GM23338 (cell line): ENCODE measurements around the gene TSSC4. TPM values are rescaled to one million over a fixed set of nuclear protein-coding genes. Genes with fewer than 3 reads are reported as not detected.

Experiments used
- ATAC-seq: fragments of 200-7000 bp; cut with Tn5 transposase; 3 replicates; pipeline ENCODE4 v1.9.1; 2020
- DNase-seq: peaks from one replicate; pipeline ENCODE4 v3.0.0-alpha.2; 2015; ENCODE audit warnings: low spot score
- H2AFZ ChIP-seq: fragments of 200-600 bp; sonication (generic); 2 replicates; pipeline ENCODE4 v1.8.0; 2016; ENCODE audit warnings: antibody characterized with exemption, mild to moderate bottlenecking, moderate library complexity
- H3F3A ChIP-seq: fragments of 200-600 bp; sonication (generic); replicated peaks from 2 replicates; pipeline ENCODE4 v1.8.0; 2017; ENCODE audit warnings: antibody characterized with exemption, mixed run types, low read depth
- H3K27ac ChIP-seq: fragments of 200-600 bp; sonication (generic); 2 replicates; pipeline ENCODE4 v1.6.1; 2016; ENCODE audit warnings: low read depth
- H3K27me3 ChIP-seq: fragments of 200-600 bp; sonication (generic); 2 replicates; pipeline ENCODE4 v1.8.0; 2016; ENCODE audit warnings: mild to moderate bottlenecking, mixed run types, moderate library complexity; ENCODE audit not compliant: insufficient read depth
- H3K36me3 ChIP-seq: fragments of 200-600 bp; sonication (generic); 2 replicates; pipeline ENCODE4 v1.8.0; 2016; ENCODE audit warnings: mild to moderate bottlenecking; ENCODE audit not compliant: insufficient read depth
- H3K4me1 ChIP-seq: fragments of 200-600 bp; sonication (generic); 2 replicates; pipeline ENCODE4 v1.8.0; 2016; ENCODE audit warnings: mild to moderate bottlenecking, moderate library complexity; ENCODE audit not compliant: insufficient read depth
- H3K4me2 ChIP-seq: fragments of 200-600 bp; sonication (generic); 2 replicates; pipeline ENCODE4 v1.7.1; 2017; ENCODE audit warnings: mixed run types
- H3K4me3 ChIP-seq: fragments of 200-600 bp; sonication (generic); 2 replicates; pipeline ENCODE4 v1.6.1; 2016; ENCODE audit warnings: mixed run types
- H3K79me2 ChIP-seq: fragments of 200-600 bp; sonication (generic); replicated peaks from 2 replicates; pipeline ENCODE4 v1.8.0; 2017; ENCODE audit warnings: mild to moderate bottlenecking; ENCODE audit not compliant: insufficient read depth
- H3K9me2 ChIP-seq: fragments of 200-600 bp; sonication (generic); 2 replicates; pipeline ENCODE4 v1.8.0; 2017; ENCODE audit not compliant: insufficient read depth
- H4K20me1 ChIP-seq: fragments of 200-600 bp; sonication (generic); replicated peaks from 2 replicates; pipeline ENCODE4 v1.8.0; 2017; ENCODE audit warnings: mild to moderate bottlenecking; ENCODE audit not compliant: insufficient read depth
- H3K27ac Mint-ChIP-seq: 2 replicates; pipeline ENCODE4 v1.8.0; 2020; ENCODE audit warnings: inconsistent platforms, mild to moderate bottlenecking, moderate library complexity, mixed read lengths
- H3K27me3 Mint-ChIP-seq: 3 replicates; pipeline ENCODE4 v1.8.0; 2022; ENCODE audit warnings: low read depth, mild to moderate bottlenecking, moderate library complexity, mixed read lengths, inconsistent platforms; ENCODE audit not compliant: insufficient read depth, poor library complexity
- H3K36me3 Mint-ChIP-seq: 3 replicates; pipeline ENCODE4 v1.8.0; 2021; ENCODE audit warnings: low read depth, mild to moderate bottlenecking, inconsistent platforms, moderate library complexity, mixed read lengths
- H3K4me1 Mint-ChIP-seq: 3 replicates; pipeline ENCODE4 v1.8.0; 2020; ENCODE audit warnings: mild to moderate bottlenecking, inconsistent platforms, mixed read lengths
- H3K4me3 Mint-ChIP-seq: 3 replicates; pipeline ENCODE4 v1.8.0; 2021; ENCODE audit warnings: moderate library complexity, mild to moderate bottlenecking, inconsistent platforms, mixed read lengths
- H3K9me3 Mint-ChIP-seq: 3 replicates; pipeline ENCODE4 v1.8.0; 2020; ENCODE audit warnings: moderate library complexity, mild to moderate bottlenecking, inconsistent platforms, mixed read lengths
- CREB1 ChIP-seq: fragments of 250-450 bp; sonication (Bioruptor Pico); IDR thresholded peaks from 2 replicates; pipeline ENCODE4 v1.5.0; 2020; ENCODE audit warnings: low read depth, mild to moderate bottlenecking, moderate library complexity
- CTCF ChIP-seq, 2 experiments: fragments of 200-600 bp in 1 of 2; sonication (generic) in 1 of 2; conservative IDR thresholded peaks; 2 replicates each; pipeline versions ENCODE4 v1.5.1 to v1.6.1; 2016 to 2017; ENCODE audit warnings: antibody characterized with exemption in 2 of 2, low read depth in 2 of 2, mild to moderate bottlenecking in 2 of 2, moderate library complexity in 1 of 2
- ETS1 ChIP-seq: IDR thresholded peaks from 2 replicates; pipeline ENCODE4 v1.6.1; 2016; ENCODE audit warnings: antibody characterized with exemption
- EZH2 ChIP-seq: fragments of 200-600 bp; sonication (generic); IDR thresholded peaks from one replicate; pipeline ENCODE4 v1.8.0; 2017; ENCODE audit warnings: antibody characterized with exemption, mild to moderate bottlenecking, low read depth; ENCODE audit not compliant: unreplicated experiment
- EZH2phosphoT487 ChIP-seq: fragments of 200-600 bp; sonication (generic); IDR thresholded peaks from one replicate; pipeline ENCODE4 v1.8.1; 2018; ENCODE audit warnings: antibody characterized with exemption; ENCODE audit not compliant: unreplicated experiment
- JUNB ChIP-seq: IDR thresholded peaks from one replicate; pipeline ENCODE4 v1.6.1; 2016; ENCODE audit warnings: antibody characterized with exemption; ENCODE audit not compliant: unreplicated experiment
- NANOG ChIP-seq: IDR thresholded peaks from 2 replicates; pipeline ENCODE4 v1.6.1; 2016; ENCODE audit warnings: antibody characterized with exemption, borderline replicate concordance
- POLR2AphosphoS5 ChIP-seq: IDR thresholded peaks from 2 replicates; pipeline ENCODE4 v1.6.1; 2016; ENCODE audit warnings: antibody characterized with exemption, low read depth
- REST ChIP-seq: IDR thresholded peaks from one replicate; pipeline ENCODE4 v1.6.1; 2018; ENCODE audit warnings: antibody characterized with exemption; ENCODE audit not compliant: unreplicated experiment
- STAT1 ChIP-seq: IDR thresholded peaks from one replicate; pipeline ENCODE4 v1.6.1; 2016; ENCODE audit warnings: antibody characterized with exemption; ENCODE audit not compliant: unreplicated experiment
- ZNF114 ChIP-seq: fragments of 250-450 bp; sonication (Bioruptor Pico); IDR thresholded peaks from 2 replicates; pipeline ENCODE4 v1.5.0; 2020; ENCODE audit warnings: mild to moderate bottlenecking, moderate library complexity
- ZNF331 ChIP-seq: fragments of 250-450 bp; sonication (Bioruptor Pico); IDR thresholded peaks from 2 replicates; pipeline ENCODE4 v1.5.0; 2020; ENCODE audit warnings: low read depth, mild to moderate bottlenecking, moderate library complexity
- ZNF462 ChIP-seq: fragments of 250-450 bp; sonication (Bioruptor Pico); IDR thresholded peaks from 2 replicates; pipeline ENCODE4 v1.5.0; 2020; ENCODE audit warnings: mild to moderate bottlenecking, moderate library complexity
- polyA plus RNA-seq: library from polyadenylated mRNA; unstranded; fragments of >200 nt; fragmentation: Nextera tagmentation; extraction: Ambion mirVana; gene quantifications from 2 replicates; pipeline ENCODE4 v1.2.1, GENCODE V29; 2016
- total RNA-seq: library from RNA; depleted of rRNA; stranded (reverse); fragments of >200 nt; shearing (Covaris generic); gene quantifications from 2 replicates; pipeline ENCODE4 v1.2.3, GENCODE V29; 2014

The TSSC4 gene
- total and polyA plus RNA-seq, 2 experiments from 2014 or later = 27.5 to 44.3 TPM

- no peak for TF ChIP-seq ZNF462 (CRISPR knock-in tag)
Measured at GRCh38 chr11:2432171-2432621, 31.6 kb downstream of the TSSC4 start (continued).

GRCh38 chr11:2432628-2433071 is 32.1 kb downstream of the TSSC4 start:
- Histone ChIP-seq H3K36me3 (no peaks in the 10 kb centered on the region), H3K4me1 (no peaks in the 10 kb centered on the region), H3K79me2 (no peaks in the 10 kb centered on the region), H2AFZ (no peak overlapping the region), H3K9me2 (0 out of 2 replicates have a peak, but pooled peaks cover 5% of the 10 kb centered on the region), H3K4me2 (no peak overlapping the region), H3K27ac (no peak overlapping the region), H3K27me3 (no peaks in the 10 kb centered on the region; the same call in 1 of the 2 replicates), H4K20me1 (no peaks in the 10 kb centered on the region), H3K4me3 (no peak overlapping the region), H3F3A (no peaks in the 10 kb centered on the region)
- ATAC-seq = no peak
- Mint-ChIP-seq H3K9me3 (no peaks in the 10 kb centered on the region), H3K27ac (no peak overlapping the region), H3K4me3 (no peak overlapping the region), H3K36me3 (no peaks in the 10 kb centered on the region), H3K27me3 (peaks cover 4% of the 10 kb centered on the region), H3K4me1 (no peaks in the 10 kb centered on the region)
- DNase-seq = no peak
- no peak for TF ChIP-seq STAT1
- TF ChIP-seq CREB1 (CRISPR knock-in tag) = no peak
- TF ChIP-seq CTCF (conservative IDR thresholded peaks at IDR 0.05; ENCODE audit: low read depth in 2 of 2) = no peak
- TF ChIP-seq ZNF114 (CRISPR knock-in tag) = no peak
- TF ChIP-seq ZNF331 (CRISPR knock-in tag) = no peak
- TF ChIP-seq NANOG = no peak
- no peak for TF ChIP-seq REST
- TF ChIP-seq EZH2phosphoT487 = no peak
- no peak for TF ChIP-seq EZH2
- no peak for TF ChIP-seq POLR2AphosphoS5
- no peak for TF ChIP-seq JUNB
- no peak for TF ChIP-seq ETS1
